Measurements from ENCODE around the gene AASS.

AASS gene

GRCh38 chr7:122103064-122103463, 41.0 kb downstream of the AASS start:
- DNase-seq: no peak

GRCh38 chr7:122100021-122100420, 44.0 kb downstream of the AASS start:
- DNase-seq: no peak

GRCh38 chr7:122095642-122096041, 48.4 kb downstream of the AASS start:
- DNase-seq: no peak

- no peak for DNase-seq
Measured at GRCh38 chr7:122094549-122094948, 49.5 kb downstream of the AASS start.

- peak; percentile 61 for DNase-seq
Measured at GRCh38 chr7:122092964-122093797, 50.9 kb downstream of the AASS start.

- DNase-seq: no peak
Measured at GRCh38 chr7:122082670-122083069, 61.4 kb downstream of the AASS start.

- no peak for DNase-seq
Measured at GRCh38 chr7:122082160-122082559, 61.9 kb downstream of the AASS start.

GRCh38 chr7:122073635-122074034, 70.4 kb downstream of the AASS start:
- DNase-seq: no peak

GRCh38 chr7:122072924-122073599, 71.0 kb downstream of the AASS start:
- no peak for DNase-seq

- no peak for DNase-seq
Measured at GRCh38 chr7:122072272-122072671, 71.8 kb downstream of the AASS start.

- no peak for DNase-seq
Measured at GRCh38 chr7:122070834-122071233, 73.2 kb downstream of the AASS start.

- no peak for DNase-seq
Measured at GRCh38 chr7:122070062-122070461, 74.0 kb downstream of the AASS start.

- no peak for DNase-seq
Measured at GRCh38 chr7:122068999-122069398, 75.0 kb downstream of the AASS start.

GRCh38 chr7:122068046-122068445, 76.0 kb downstream of the AASS start:
- no peak for DNase-seq

GRCh38 chr7:122067077-122067476, 77.0 kb downstream of the AASS start:
- DNase-seq: no peak

- DNase-seq: no peak
Measured at GRCh38 chr7:122064971-122065370, 79.1 kb downstream of the AASS start.

- DNase-seq: no peak
Measured at GRCh38 chr7:122063146-122063545, 80.9 kb downstream of the AASS start.

- DNase-seq: no peak
Measured at GRCh38 chr7:122059542-122059941, 84.5 kb downstream of the AASS start.

- DNase-seq: no peak
Measured at GRCh38 chr7:122056977-122057376, 87.1 kb downstream of the AASS start.

- no peak for DNase-seq
Measured at GRCh38 chr7:122055073-122055472, 89.0 kb downstream of the AASS start.

GRCh38 chr7:122054393-122054792, 89.7 kb downstream of the AASS start:
- no peak for DNase-seq

- no peak for DNase-seq
Measured at GRCh38 chr7:122046402-122046801, 97.6 kb downstream of the AASS start.

GRCh38 chr7:122040147-122040546, 103.9 kb downstream of the AASS start:
- DNase-seq: no peak

- no peak for DNase-seq
Measured at GRCh38 chr7:122038904-122039303, 105.1 kb downstream of the AASS start.

- no peak for DNase-seq
Measured at GRCh38 chr7:122038134-122038533, 105.9 kb downstream of the AASS start.

Data from CD4-positive, alpha-beta T cell treated with Interleukin-15 for 1 hour (primary cell).